ENCODE results near the gene CDV3. TPM values are rescaled to one million over a fixed set of nuclear protein-coding genes. Genes with fewer than 3 reads are reported as not detected.

The CDV3 gene
- total RNA-seq, 1 experiment from 2014 or later = 81.4 TPM

DNA sequence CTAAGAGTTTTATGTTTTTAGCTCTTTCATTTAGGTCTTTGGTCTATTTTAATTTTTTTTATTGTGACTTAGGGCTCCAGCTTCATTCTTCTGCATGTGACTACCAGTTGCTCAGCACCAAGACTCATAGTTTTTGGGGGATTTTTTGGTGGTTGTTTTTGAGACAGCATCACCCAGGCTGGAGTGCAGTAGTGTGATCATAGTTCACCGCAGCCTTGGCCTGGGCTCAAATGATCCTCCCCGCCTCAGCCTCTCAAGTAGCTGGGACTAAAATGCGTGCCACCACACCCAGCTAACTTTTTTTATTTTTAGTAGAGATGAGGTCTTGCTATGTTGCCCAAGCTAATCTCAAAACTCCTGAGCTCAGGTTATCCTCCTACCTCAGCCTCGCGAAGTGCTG, 19.4 kb downstream of the CDV3 start:
- H3F3A ChIP-seq (ENCODE audit: low read length, unreplicated experiment) = peaks cover 6% of the 10 kb centered on the region
- H3K9me3 ChIP-seq (ENCODE audit: low read length) = no peaks in the 10 kb centered on the region
- POLR2A ChIA-PET (ENCODE audit: unreplicated experiment) = no interaction called here
- H2AFZ ChIP-seq (ENCODE audit: low read length) = no peak overlapping the region
- H3K36me3 ChIP-seq (ENCODE audit: low read depth, low read length) = peaks cover 8% of the 10 kb centered on the region
- DNase-seq = no peak
- no peak overlapping the region for H3K4me3 ChIP-seq (ENCODE audit: low read length)
- no peak overlapping the region for H3K4me2 ChIP-seq (ENCODE audit: low read length)
- no peaks in the 10 kb centered on the region for H3K27me3 ChIP-seq (ENCODE audit: low read length)
- no peaks in the 10 kb centered on the region for H3K9me2 ChIP-seq (replicated peaks; ENCODE audit: low read length)
- ATAC-seq = no peak
- no TSS peak for BruUV-seq (replicated peaks)
- intact Hi-C loops (cut with micrococcal nuclease) = loop anchor here (5.0 kb wide), 2 partner anchors 69 to 151 kb away; partner anchors contain the start of gene TOPBP1
- no peak for TF ChIP-seq EZH2 (IDR thresholded peaks at IDR 0.05; ENCODE audit: low read length, unreplicated experiment)
- no peak for TF ChIP-seq EZH2phosphoT487 (IDR thresholded peaks at IDR 0.05; ENCODE audit: borderline replicate concordance, low read length)
- TF ChIP-seq, protein P1, sequence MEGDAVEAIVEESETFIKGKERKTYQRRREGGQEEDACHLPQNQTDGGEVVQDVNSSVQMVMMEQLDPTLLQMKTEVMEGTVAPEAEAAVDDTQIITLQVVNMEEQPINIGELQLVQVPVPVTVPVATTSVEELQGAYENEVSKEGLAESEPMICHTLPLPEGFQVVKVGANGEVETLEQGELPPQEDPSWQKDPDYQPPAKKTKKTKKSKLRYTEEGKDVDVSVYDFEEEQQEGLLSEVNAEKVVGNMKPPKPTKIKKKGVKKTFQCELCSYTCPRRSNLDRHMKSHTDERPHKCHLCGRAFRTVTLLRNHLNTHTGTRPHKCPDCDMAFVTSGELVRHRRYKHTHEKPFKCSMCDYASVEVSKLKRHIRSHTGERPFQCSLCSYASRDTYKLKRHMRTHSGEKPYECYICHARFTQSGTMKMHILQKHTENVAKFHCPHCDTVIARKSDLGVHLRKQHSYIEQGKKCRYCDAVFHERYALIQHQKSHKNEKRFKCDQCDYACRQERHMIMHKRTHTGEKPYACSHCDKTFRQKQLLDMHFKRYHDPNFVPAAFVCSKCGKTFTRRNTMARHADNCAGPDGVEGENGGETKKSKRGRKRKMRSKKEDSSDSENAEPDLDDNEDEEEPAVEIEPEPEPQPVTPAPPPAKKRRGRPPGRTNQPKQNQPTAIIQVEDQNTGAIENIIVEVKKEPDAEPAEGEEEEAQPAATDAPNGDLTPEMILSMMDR (conservative IDR thresholded peaks at IDR 0.05; ENCODE audit: low read depth, low read length) = no peak
- CTCF ChIA-PET = no interaction called here
- no peak overlapping the region for H3K27ac ChIP-seq (ENCODE audit: low read length)
- peaks cover 35% of the 10 kb centered on the region for H3K4me1 ChIP-seq (ENCODE audit: insufficient read depth, low read length)
- no peaks in the 10 kb centered on the region for H4K20me1 ChIP-seq (ENCODE audit: low read length)
- no peak overlapping the region for H3K9ac ChIP-seq (ENCODE audit: low read length)
- H3K79me2 ChIP-seq (ENCODE audit: low read length) = 0 out of 2 replicates have a peak, but pooled peaks cover 5% of the 10 kb centered on the region

DNA sequence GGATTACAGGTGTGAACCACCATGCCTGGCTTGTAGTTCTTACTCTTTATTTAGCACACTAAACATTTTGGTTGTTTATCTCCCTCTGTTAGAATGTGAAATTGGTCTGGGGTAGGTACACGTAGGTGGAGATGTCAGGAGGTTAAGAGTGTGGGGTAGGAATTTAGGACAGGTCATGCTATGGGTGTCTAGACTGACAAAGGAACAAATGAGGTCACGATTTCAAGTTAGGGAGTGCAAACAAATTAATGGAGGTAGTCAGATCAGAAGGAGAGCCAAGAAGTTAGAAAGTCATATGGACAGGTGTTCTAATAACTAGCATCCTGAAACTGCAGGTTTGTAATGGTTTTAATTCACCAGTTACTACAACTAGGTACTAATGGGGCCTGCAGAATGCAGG, 19.8 kb downstream of the CDV3 start:
- intact Hi-C loops (cut with micrococcal nuclease) = loop anchor here (5.0 kb wide), 2 partner anchors 69 to 151 kb away; partner anchors contain the start of gene TOPBP1
- H3K9ac ChIP-seq (ENCODE audit: low read length) = no peak overlapping the region
- ATAC-seq = no peak
- no peaks in the 10 kb centered on the region for H3K9me2 ChIP-seq (replicated peaks; ENCODE audit: low read length)
- H3K79me2 ChIP-seq (ENCODE audit: low read length) = 0 out of 2 replicates have a peak, but pooled peaks cover 2% of the 10 kb centered on the region
- peaks cover 6% of the 10 kb centered on the region for H3F3A ChIP-seq (ENCODE audit: low read length, unreplicated experiment)
- H3K4me3 ChIP-seq (ENCODE audit: low read length) = no peak overlapping the region
- POLR2A ChIA-PET (ENCODE audit: unreplicated experiment) = no interaction called here
- H3K27ac ChIP-seq (ENCODE audit: low read length) = no peak overlapping the region
- no peak overlapping the region for H3K4me2 ChIP-seq (ENCODE audit: low read length)
- no peak for TF ChIP-seq EZH2 (IDR thresholded peaks at IDR 0.05; ENCODE audit: low read length, unreplicated experiment)
- no peak for TF ChIP-seq EZH2phosphoT487 (IDR thresholded peaks at IDR 0.05; ENCODE audit: borderline replicate concordance, low read length)
- TF ChIP-seq, protein P1 (conservative IDR thresholded peaks at IDR 0.05; ENCODE audit: low read depth, low read length) = no peak
- peaks cover 4% of the 10 kb centered on the region for H3K36me3 ChIP-seq (ENCODE audit: low read depth, low read length)
- CTCF ChIA-PET = no interaction called here
- no peak overlapping the region for H2AFZ ChIP-seq (ENCODE audit: low read length)
- H3K4me1 ChIP-seq (ENCODE audit: insufficient read depth, low read length) = peaks cover 35% of the 10 kb centered on the region
- H4K20me1 ChIP-seq (ENCODE audit: low read length) = no peaks in the 10 kb centered on the region
- no peaks in the 10 kb centered on the region for H3K27me3 ChIP-seq (ENCODE audit: low read length)
- BruUV-seq (replicated peaks) = no TSS peak
- DNase-seq = no peak
- no peaks in the 10 kb centered on the region for H3K9me3 ChIP-seq (ENCODE audit: low read length)

DNA sequence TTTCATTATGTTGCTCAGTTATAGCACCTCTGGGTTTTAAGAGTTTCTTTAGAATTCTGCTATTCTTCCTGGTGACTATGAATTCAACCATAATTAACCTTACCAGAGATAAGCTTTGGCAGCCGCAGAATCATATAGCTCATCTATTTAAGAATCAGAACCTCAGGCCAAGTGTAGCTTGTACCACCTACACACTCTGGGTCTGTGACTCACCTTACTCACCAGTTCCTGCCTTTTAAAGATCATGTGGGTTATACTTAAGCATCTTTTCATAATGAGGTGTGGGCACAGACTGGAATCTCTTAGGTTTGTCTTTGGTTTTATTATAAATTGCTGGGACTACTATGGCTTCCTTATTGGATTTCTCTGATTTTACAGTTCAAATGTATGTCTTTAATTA, 21.9 kb downstream of the CDV3 start:
- H3K27ac ChIP-seq (ENCODE audit: low read length) = no peak overlapping the region
- no peak overlapping the region for H3K9ac ChIP-seq (ENCODE audit: low read length)
- no peak overlapping the region for H3K4me3 ChIP-seq (ENCODE audit: low read length)
- BruUV-seq (replicated peaks) = no TSS peak
- ATAC-seq (peak; percentile 39; the same call in 1 of the 2 replicates), DNase-seq (peak; percentile 38)
- H3K27me3 ChIP-seq (ENCODE audit: low read length) = no peaks in the 10 kb centered on the region
- peaks cover 25% of the 10 kb centered on the region; the same call in 1 of the 2 replicates for H3K4me1 ChIP-seq (ENCODE audit: insufficient read depth, low read length)
- no peak overlapping the region for H2AFZ ChIP-seq (ENCODE audit: low read length)
- H3K36me3 ChIP-seq (ENCODE audit: low read depth, low read length) = no peaks in the 10 kb centered on the region
- TF ChIP-seq EZH2phosphoT487 (IDR thresholded peaks at IDR 0.05; ENCODE audit: borderline replicate concordance, low read length) (no peak), EZH2 (IDR thresholded peaks at IDR 0.05; ENCODE audit: low read length, unreplicated experiment) (no peak)
- TF ChIP-seq, protein P1 (conservative IDR thresholded peaks at IDR 0.05; ENCODE audit: low read depth, low read length) = no peak
- no peak overlapping the region for H3K4me2 ChIP-seq (ENCODE audit: low read length)
- peaks cover 6% of the 10 kb centered on the region for H3F3A ChIP-seq (ENCODE audit: low read length, unreplicated experiment)
- CTCF ChIA-PET = no interaction called here
- no peaks in the 10 kb centered on the region for H4K20me1 ChIP-seq (ENCODE audit: low read length)
- H3K9me2 ChIP-seq (replicated peaks; ENCODE audit: low read length) = no peaks in the 10 kb centered on the region
- intact Hi-C loops (cut with micrococcal nuclease) = no loop called here
- no peaks in the 10 kb centered on the region for H3K9me3 ChIP-seq (ENCODE audit: low read length)
- POLR2A ChIA-PET (ENCODE audit: unreplicated experiment) = no interaction called here
- no peaks in the 10 kb centered on the region for H3K79me2 ChIP-seq (ENCODE audit: low read length)

All from PC-3 (cell line).